Suprapubic skin (tissue), 3 donors: ENCODE measurements around the gene IRF7.

Experiments
- POLR2A ChIP-seq, 2 donors: fragments of 450-650 bp; IDR thresholded peaks; one replicate each; pipeline ENCODE4 v1.6.1; 2017; ENCODE audit warnings: antibody characterized with exemption in 2 of 2, mild to moderate bottlenecking in 2 of 2, moderate library complexity in 2 of 2
- TF ChIP-seq, protein P1 (sequence below), 2 donors: fragments of 200-600 bp in 1 of 2; fragments of 450-650 bp in 1 of 2; sonication (generic) in 1 of 2; IDR thresholded peaks; one replicate each; pipeline ENCODE4 v1.5.1; 2016 to 2019; ENCODE audit warnings: antibody characterized with exemption in 2 of 2, mild to moderate bottlenecking in 1 of 2, moderate library complexity in 1 of 2

DNA sequence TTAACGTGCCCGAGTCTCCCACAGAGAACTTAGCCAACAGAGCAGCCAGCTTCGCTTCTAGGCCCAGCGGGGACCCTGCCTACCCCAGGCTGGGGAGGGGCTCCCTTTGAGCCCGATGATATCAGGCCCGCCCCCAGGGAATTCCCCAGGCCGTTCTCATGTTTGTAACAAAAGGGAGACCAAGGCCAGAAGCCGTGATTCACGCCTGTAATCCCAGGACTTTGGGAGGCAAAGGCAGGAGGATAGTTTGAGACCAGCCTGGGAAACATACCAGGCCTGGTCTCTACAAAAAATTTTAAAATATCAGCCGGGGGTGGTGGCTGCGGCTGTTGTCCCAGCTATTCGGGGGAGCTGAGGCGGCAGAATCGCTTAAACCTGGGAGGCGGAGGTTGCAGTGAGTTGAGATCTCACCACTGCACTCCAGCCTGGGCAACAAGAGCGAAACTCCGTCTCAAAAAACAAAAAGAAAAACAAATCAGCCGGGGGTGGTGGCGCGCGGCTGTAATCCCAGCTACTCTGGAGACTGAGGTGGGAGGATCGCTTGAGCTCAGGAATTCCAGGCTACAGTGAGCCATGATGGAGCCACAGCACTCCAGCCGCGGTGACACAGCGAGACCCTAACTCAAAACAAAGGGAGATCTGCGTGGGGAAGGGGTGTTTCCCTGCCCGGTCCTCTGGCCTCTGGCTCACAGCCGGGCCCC lies 23.0 kb upstream of the IRF7 start:
- TF ChIP-seq POLR2A (IDR thresholded peaks at IDR 0.05): no peak
- TF ChIP-seq, protein P1, sequence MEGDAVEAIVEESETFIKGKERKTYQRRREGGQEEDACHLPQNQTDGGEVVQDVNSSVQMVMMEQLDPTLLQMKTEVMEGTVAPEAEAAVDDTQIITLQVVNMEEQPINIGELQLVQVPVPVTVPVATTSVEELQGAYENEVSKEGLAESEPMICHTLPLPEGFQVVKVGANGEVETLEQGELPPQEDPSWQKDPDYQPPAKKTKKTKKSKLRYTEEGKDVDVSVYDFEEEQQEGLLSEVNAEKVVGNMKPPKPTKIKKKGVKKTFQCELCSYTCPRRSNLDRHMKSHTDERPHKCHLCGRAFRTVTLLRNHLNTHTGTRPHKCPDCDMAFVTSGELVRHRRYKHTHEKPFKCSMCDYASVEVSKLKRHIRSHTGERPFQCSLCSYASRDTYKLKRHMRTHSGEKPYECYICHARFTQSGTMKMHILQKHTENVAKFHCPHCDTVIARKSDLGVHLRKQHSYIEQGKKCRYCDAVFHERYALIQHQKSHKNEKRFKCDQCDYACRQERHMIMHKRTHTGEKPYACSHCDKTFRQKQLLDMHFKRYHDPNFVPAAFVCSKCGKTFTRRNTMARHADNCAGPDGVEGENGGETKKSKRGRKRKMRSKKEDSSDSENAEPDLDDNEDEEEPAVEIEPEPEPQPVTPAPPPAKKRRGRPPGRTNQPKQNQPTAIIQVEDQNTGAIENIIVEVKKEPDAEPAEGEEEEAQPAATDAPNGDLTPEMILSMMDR (IDR thresholded peaks at IDR 0.05): no peak
